C4-2B (cell line): ENCODE measurements around the gene MED22.

Experiments
- ZFX ChIP-seq: fragments of 450-650 bp; IDR thresholded peaks from 2 replicates; pipeline ENCODE4 v1.6.1; 2017
- TF ChIP-seq, protein P1 (sequence below): fragments of 450-650 bp; conservative IDR thresholded peaks from 2 replicates; pipeline ENCODE4 v1.5.1; 2017; ENCODE audit warnings: mild to moderate bottlenecking

DNA sequence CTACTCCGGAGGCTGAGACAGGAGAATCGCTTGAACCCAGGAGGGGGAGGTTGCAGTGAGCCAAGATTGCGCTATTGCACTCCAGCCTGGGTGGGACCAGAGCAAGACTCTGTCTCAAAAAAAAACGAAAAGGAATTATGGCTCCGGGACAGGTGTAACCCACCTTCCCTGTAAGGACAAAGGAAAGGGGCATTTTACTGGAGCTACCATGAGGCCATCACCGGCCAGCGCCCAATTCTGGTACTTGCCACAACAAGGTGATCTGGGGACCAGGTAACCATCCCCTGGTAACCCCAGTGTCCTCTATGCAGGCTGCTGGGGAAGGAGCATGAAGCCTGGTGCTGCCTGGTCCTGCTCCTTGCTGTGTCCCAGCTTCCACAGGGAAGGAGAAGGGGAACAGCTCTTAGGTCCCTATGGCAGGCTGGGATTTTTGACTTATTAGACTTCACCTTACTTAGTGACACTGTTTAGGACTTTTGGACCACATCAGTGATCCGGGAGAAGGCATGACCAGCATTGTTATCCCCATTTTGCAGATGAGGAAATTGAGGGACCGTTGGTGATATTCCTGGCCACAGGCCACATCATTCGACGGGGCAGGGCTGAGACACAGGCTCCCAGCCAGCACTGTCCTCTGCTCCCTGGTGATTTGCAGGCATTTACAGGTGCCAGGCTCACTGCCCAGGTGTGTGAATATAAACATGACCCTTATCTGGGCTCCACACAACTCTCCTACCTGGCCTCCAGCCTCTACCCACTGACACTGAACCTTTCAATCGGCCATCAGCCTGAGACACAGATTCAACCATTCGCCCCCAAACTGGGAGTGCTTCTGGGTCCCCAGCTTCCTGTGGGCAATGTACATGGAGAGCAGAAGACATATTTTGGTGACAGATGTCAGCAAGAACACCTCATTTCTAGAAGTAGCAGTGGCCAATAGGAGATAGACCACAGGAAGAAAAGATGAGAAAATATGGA, 46.4 kb downstream of the MED22 start:
- TF ChIP-seq, protein P1, sequence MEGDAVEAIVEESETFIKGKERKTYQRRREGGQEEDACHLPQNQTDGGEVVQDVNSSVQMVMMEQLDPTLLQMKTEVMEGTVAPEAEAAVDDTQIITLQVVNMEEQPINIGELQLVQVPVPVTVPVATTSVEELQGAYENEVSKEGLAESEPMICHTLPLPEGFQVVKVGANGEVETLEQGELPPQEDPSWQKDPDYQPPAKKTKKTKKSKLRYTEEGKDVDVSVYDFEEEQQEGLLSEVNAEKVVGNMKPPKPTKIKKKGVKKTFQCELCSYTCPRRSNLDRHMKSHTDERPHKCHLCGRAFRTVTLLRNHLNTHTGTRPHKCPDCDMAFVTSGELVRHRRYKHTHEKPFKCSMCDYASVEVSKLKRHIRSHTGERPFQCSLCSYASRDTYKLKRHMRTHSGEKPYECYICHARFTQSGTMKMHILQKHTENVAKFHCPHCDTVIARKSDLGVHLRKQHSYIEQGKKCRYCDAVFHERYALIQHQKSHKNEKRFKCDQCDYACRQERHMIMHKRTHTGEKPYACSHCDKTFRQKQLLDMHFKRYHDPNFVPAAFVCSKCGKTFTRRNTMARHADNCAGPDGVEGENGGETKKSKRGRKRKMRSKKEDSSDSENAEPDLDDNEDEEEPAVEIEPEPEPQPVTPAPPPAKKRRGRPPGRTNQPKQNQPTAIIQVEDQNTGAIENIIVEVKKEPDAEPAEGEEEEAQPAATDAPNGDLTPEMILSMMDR = no peak
- no peak for TF ChIP-seq ZFX
